Activated naive CD4-positive, alpha-beta T cell treated with anti-CD3 and anti-CD28 coated beads, Interleukin-2, amount 50 U/mL, for 72 hours (primary cell): ENCODE results near the gene METTL8. TPM values are rescaled to one million over a fixed set of nuclear protein-coding genes. Genes with fewer than 3 reads are reported as not detected.
"Not testable (repeated sequence)": the region's sequence is repeated elsewhere in the genome, so short reads cannot be mapped to it uniquely, and the experiment has no call there.

ENCODE experiments used
- ATAC-seq, 2 donors: fragments of 150-1000 bp; cut with Tn5 transposase; 2 replicates each; pipeline ENCODE4 v1.10.0; 2021; ENCODE audit warnings: mild to moderate bottlenecking in 2 of 2, moderate library complexity in 2 of 2
- DNase-seq, 2 donors: peaks; one replicate each; pipeline ENCODE4 v3.0.0; 2021 to 2022; ENCODE audit warnings: low spot score in 2 of 2
- H3K27ac Mint-ChIP-seq, 2 donors: one replicate each; pipeline ENCODE4 v1.8.0; 2022; ENCODE audit warnings: mild to moderate bottlenecking in 2 of 2, mixed read lengths in 2 of 2
- H3K36me3 Mint-ChIP-seq, 2 donors: one replicate each; pipeline ENCODE4 v1.8.0; 2022; ENCODE audit warnings: mixed read lengths in 2 of 2
- H3K9me3 Mint-ChIP-seq, 2 donors: one replicate each; pipeline ENCODE4 v1.8.0; 2022; ENCODE audit warnings: mixed read lengths in 2 of 2
- total RNA-seq, 2 donors: library from RNA; stranded (reverse); gene quantifications; one replicate each; pipeline ENCODE4 v1.2.3, GENCODE V29; 2022

The METTL8 gene
- total RNA-seq, 2 donors from 2014 or later, result 20.0 to 43.1 TPM

DNA sequence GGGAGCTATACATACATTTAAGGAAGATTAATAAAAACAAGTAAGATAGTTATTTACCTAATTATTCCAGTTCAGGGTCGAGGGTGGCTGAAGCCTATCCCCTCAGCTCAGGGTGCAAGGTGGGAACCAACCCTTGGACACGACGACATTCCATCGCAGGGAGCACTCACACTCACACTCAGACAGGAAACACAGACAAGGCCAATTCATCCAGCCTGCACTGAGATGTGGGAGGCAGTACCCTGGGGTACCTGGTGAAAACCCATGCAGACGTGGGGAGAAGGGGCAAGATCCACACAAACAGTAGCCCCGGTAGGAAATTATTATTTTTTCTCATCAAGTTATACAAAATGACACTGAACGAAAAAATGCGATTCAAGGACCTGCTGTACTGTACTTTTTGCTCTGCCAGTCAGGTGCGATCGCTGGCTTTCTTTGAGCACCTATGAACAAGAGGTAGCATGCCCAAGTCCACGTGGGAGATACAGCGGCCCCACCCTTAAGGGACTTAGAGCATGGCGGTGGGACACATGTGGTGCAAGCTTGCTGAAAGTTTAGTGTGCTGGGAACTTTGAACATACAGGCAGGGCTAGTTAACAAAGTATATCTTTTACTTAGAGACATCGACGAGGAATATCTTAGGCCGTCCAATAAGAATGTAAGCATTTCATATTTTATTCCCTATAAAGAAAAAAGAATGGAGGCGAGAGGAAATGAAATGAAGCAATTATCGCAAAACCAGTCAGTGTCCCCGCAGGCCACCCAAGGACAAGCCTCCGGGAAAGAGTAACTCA, 624 bp downstream of the METTL8 start:
- Mint-ChIP-seq H3K36me3 (peaks cover 20 to 75% of the 10 kb centered on the region in 2 donors), H3K9me3 (peaks cover 0 to 4% of the 10 kb centered on the region in 2 donors), H3K27ac (peak overlapping the region; percentile 92 to 97)
- ATAC-seq (peak in 1 of 2 donors; percentile 12), DNase-seq (peak in 1 of 2 donors; percentile 36)

DNA sequence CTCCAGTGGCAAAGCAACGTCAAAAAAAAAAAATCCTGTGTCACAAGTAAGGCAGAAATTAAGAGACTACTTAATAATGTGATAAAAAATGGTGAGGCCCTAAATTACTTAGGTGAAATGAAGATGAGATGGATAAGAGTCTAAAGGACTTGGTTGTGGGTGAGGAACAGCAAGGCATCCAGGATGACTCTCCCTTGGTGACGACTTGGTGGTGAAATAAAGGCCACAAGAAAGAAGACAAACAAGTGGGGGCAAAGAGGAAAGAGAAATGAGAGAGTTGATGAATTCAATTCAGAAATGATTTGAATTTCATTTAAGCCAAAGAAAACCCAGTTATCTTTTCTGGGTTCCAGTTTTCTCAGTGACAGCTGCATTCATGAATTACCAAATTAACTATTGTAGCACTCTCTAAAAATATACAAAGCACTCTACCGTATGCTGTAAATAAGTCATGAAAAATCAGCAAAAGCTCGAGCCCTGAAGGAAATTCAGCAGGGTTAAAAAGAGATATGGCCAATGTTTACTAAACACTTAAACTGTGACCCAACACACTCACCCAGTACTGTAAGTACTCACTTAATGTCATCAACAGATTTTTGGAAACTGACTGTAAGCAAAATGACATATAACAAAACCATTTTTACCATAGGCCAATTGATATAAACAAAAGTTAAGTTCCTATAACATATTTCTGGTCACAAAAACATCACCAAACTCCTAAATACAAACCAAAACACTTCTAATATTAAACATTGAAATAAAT, 1.4 kb downstream of the METTL8 start:
- Mint-ChIP-seq H3K36me3 (peaks cover 20 to 69% of the 10 kb centered on the region in 2 donors), H3K9me3 (peaks cover 0 to 4% of the 10 kb centered on the region in 2 donors), H3K27ac (peak overlapping the region; percentile 92 to 97)
- no peak for ATAC-seq
- DNase-seq, result no peak

DNA sequence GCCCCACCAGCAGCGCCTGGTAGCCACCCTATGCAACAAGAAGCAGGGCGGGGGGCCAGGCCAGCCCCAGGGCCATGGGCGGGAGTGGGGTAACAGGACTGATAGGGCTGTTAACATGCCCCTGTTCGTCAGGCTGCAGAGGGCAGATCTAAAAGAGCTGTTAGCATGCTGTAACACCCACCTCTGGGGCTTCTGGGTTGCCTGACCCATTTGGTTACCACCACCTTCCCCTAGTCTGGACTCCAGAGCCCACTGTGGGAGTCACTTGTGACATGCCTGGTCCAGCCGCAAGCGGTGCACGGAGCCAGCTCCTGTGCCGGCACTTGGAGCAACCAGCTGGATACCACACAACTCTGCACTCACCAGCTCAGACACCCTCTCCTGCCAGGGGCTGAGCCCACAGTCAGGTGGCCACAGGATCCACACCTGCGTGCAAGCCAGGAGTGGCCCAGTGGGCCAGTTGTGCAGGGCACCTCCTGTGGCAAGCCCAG, 2.1 kb downstream of the METTL8 start:
- DNase-seq (no peak), ATAC-seq (no peak)
- H3K27ac Mint-ChIP-seq, result peak overlapping the region in 1 of 2 donors; percentile 17
- peaks cover 20 to 70% of the 10 kb centered on the region in 2 donors for H3K36me3 Mint-ChIP-seq
- peaks cover 0 to 4% of the 10 kb centered on the region in 2 donors for H3K9me3 Mint-ChIP-seq

DNA sequence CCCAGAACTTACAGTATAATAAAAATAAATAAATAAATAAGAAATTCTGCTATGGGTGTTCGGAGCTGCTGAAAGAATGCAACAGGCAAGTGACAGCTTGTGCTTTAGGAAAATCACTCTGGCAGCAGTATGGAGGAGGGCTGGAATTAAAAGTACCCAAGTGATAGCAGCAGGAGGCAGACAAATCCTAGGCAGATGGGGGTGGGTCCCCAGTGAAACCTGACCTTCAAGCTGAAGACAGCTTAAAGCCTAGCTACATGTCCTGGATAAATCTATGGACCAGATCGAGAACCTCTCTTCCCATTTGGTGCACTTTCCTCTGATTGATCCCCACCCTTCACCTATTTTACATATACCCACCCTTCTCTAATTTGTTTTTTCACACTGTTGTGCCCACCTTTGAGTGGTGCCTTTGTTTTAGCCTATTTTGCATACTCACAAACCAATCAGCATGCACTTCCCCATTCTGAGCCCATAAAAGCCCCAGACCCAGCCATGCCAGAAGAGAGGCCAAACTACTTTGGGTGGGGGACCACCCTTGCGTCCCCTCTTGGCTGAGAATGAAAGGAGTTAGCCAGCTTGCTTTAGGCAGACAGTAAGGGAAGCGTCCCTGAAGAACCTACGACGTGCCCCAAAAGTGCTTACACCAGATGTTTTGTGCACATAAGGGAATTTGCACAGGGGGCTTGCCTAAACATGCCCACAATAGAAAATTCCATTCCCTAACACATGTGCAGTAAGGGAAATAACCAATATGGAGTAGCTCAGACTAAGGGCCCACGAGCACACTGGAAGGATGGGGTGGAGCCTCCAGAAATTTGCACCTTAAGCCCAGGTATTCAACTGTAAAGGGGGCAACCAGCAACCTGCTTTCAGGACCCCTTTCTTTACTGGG, 3.0 kb downstream of the METTL8 start:
- H3K9me3 Mint-ChIP-seq, result peaks cover 0 to 4% of the 10 kb centered on the region in 2 donors
- no peak for DNase-seq
- H3K36me3 Mint-ChIP-seq, result peaks cover 20 to 60% of the 10 kb centered on the region in 2 donors
- no peak overlapping the region for H3K27ac Mint-ChIP-seq
- ATAC-seq, result no peak

DNA sequence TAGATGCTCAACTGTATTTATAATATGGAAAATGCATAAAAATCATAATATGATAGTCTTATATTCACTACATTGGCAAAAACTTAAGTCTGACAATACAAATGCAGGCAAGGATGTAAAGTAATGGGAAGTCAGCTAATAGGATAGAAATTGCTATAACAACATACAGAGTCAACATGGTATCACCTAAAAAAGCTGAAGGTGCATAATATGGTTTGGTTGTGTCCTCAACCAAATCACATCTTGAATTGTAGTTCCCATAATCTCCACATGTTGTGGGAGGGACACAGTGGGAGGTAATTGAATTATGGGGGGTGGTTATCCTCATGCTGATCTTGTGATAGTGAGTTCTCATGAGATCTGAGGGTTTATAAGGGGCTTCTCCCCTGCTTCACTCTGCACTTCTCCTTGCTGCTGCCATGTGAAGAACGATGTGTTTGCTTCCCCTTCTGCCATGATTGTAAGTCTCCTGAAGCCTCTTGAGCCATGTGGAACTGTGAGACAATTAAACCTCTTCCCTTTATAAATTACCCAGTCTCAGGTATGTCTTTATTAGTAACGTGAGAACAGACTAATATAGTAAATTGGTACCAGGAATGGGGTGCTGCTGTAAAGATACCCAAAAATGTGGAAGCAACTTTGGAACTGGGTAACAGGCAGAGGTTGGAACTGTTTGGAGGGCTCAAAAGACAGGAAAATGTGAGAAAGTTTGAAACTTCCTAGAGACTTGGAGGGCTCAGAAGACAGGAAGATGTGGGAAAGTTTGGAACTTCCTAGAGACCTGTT, 10.9 kb downstream of the METTL8 start:
- ATAC-seq, DNase-seq, H3K27ac Mint-ChIP-seq: not testable (repeated sequence)
- peaks cover 12 to 17% of the 10 kb centered on the region in 2 donors for H3K9me3 Mint-ChIP-seq
- H3K36me3 Mint-ChIP-seq, result peaks cover 28 to 67% of the 10 kb centered on the region in 2 donors

DNA sequence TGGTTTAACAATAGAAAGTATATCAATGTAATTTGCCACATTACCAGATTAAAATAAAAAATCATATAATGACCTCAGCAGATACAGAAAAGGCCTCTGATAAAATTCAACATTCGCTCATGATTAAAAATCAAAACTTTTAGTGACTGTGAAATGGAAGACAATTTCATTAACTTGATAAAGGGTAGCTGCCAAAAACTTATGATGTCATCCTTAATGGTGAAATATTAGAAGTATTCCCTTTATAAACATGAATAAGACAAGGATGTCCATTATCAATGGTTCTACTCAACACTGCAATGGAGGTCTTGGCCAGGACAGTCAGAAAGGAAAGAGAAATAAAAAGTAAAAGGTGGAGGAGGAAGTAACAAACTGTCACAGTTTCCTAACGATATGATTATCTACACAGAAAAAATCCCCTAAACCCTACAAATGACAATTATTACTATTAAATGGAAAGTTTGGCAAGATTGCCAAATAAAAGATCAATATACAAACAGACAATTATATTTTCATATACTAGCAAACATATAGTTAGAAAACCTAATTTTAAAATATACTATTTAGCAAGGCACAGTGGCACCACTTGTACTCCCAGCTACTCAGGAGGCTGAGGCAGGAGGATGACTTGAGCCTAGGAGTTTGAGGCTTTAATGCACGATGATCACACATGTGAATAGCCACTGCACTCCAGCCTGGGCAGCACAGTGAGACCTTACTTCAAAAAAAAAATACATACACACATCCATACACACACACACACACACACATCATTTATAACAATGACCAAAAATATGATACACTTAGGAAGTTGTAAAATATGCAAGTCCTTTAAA, 12.8 kb downstream of the METTL8 start:
- Mint-ChIP-seq H3K9me3 (peaks cover 12 to 17% of the 10 kb centered on the region in 2 donors), H3K36me3 (peaks cover 28 to 59% of the 10 kb centered on the region in 2 donors), H3K27ac (peak overlapping the region; percentile 37 to 42)
- ATAC-seq (peak in 1 of 2 donors; percentile 38), DNase-seq (no peak)

DNA sequence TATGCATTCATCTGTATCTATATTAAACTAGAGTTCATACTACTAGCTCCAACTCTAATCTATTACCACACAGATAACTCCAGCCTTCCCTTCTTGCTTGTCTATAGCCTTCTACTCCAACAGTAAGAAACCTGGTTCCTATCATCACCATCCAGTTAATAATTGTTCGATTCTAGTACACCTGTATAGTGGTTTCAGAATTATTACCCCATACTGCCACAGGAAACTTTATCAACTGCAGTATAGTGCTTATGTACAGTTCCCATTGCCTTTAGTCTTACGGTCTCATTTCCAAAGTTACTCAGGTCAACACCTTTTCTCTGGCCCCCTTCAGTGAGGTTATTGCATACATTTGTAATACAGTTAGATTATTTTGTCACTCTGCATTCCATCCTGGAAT, 14.5 kb downstream of the METTL8 start:
- no peak overlapping the region for H3K27ac Mint-ChIP-seq
- DNase-seq (no peak), ATAC-seq (no peak)
- peaks cover 5 to 13% of the 10 kb centered on the region in 2 donors for H3K9me3 Mint-ChIP-seq
- H3K36me3 Mint-ChIP-seq, result peaks cover 14 to 52% of the 10 kb centered on the region in 2 donors

DNA sequence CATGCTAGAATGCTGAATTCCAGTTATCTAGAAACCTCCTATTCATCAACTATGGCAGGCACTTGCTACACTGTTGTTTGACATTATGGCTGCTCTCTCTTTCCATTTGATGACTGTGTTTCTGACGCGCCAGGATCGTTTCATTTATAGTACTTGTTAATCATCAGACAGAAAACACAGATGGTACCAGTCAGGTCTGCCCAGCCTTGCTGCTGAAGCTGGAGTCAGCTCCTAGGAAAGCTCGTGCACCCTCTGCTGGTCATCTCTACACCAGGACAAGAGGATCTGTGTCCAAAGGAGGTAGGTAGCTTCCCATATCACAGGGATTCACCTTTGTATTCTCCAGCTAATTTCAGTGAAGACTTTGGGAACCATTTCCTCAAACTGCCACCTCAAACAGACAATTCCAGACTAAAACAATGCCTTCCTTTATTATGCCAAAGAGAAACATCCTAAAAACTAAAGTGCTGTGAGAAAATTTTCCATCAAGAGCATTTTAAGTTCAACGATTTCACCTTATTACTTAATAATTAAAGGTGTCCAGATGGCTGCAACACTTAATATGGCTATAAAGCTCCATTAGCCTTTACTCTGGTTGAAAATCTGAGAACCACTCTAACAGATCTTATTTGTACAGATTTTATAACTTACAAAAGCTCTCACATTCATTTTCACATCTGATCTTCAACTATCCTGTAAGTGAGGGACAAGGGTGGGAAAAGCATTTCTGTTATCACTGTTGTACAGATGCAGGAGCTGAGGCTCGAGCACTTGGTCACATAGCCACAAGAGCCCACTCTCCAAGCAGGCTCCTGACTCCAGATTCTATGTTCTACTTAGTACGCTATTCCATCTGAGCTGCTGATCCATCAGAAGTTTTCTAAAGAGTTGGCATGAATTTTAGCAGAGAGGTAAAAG, 17.5 kb downstream of the METTL8 start:
- Mint-ChIP-seq H3K27ac (peak overlapping the region; percentile 33 to 76), H3K36me3 (peaks cover 0 to 33% of the 10 kb centered on the region in 2 donors), H3K9me3 (no peaks in the 10 kb centered on the region)
- DNase-seq (peak; percentile 75 to 76), ATAC-seq (peak; percentile 98 to 99)

DNA sequence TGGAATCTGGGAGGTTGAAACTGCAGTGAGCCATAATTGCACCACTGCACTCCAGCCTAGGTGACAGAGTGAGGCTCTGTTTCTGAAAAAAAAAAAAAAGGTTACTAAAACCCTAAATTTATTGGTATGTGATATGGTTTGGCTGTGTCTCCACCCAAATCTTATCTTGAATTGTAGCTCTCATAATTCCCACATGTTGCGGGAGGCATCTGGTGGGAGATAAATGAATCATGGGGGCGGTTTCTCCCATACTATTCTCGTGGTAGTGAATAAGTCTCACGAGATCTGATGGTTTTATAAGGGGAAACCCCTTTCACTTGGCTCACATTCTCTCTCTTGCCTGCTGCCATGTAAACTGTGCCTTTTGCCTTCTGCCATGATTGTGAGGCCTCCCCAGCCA, 19.1 kb downstream of the METTL8 start:
- Mint-ChIP-seq H3K27ac (peak overlapping the region; percentile 62 to 82), H3K36me3 (peaks cover 0 to 19% of the 10 kb centered on the region in 2 donors)
- DNase-seq, H3K9me3 Mint-ChIP-seq: not testable (repeated sequence)
- ATAC-seq, result peak in 1 of 2 donors; percentile 21

DNA sequence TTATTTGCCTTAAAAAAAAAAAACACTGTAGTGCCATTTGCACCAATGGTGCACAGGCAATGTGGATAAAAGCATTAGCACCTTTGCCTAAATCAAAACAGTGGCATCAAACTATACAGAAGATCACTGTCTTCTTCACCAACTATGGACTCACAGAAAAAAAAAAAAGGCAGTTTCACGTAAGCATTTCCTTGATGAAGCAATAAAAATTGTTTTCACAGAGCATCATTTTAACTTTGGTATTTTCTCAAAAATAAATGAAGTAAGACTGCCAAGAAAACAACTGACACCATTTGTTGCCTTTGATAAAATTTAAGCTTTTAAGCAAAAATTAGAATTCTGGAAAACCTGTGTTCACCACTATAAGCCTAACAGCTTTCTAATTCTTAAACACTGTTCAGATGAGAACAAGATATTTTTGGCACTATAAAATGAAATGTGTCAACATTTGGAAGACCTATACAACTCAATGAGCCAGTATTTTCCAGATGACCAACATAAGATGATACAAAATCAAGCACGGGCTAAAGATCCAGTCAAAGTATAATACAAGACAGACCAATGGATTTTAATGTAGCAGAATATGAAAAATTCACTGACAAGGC, 21.1 kb downstream of the METTL8 start:
- Mint-ChIP-seq H3K27ac (no peak overlapping the region), H3K36me3 (peaks cover 0 to 18% of the 10 kb centered on the region in 2 donors), H3K9me3 (no peaks in the 10 kb centered on the region)
- ATAC-seq, result no peak
- DNase-seq, result no peak

DNA sequence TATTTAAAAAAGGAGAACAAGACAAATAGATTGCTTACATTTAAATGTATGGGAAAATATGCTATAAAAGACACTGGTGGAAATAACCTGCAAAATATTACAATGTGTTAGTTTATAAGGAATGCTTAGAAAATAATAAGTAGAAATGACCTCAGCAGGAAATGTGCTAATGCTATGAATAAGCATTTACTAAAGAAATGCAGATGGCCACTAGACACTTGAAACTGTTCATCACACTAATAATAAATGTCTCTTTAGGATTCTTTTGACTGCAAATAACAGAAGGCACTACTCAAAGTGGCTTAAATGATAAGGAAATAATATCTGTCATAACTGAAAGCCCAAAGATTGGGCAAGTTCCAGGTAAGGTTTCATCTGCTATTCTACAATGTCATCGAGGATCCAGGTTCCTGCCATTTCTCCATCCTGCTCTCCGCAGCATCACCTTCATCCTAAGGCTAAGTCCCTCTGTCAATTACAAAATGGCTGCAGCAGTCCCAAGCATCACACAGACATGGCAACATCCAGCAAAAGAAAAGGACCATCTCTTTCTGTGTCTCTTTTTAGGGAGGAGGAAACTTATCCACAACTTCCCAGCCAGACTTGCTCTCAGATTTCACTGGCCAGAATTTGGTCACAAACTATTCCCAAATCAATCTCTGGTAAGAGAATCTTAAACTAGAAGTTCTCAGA, 21.9 kb downstream of the METTL8 start:
- ATAC-seq (no peak), DNase-seq (no peak)
- Mint-ChIP-seq H3K27ac (no peak overlapping the region), H3K9me3 (no peaks in the 10 kb centered on the region), H3K36me3 (peaks cover 0 to 18% of the 10 kb centered on the region in 2 donors)

DNA sequence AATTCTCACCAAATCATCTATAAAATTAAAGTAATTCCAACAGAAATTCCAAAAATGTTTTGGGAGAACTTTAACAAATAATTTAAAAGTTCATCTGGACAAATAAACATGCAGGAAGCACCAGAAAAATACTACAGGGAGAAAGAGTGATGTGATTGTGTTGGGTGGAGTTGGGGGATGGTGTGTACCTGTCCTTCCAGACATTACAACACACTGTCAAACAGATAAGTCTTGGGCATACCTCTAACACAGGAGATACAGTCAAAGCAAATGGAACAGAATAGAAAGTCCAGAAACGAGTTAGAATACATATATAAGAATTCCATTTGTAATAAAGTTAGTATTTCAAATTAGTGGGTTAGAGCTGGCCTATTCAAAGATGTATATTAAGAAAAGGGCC, 22.6 kb downstream of the METTL8 start:
- H3K9me3 Mint-ChIP-seq, result no peaks in the 10 kb centered on the region
- ATAC-seq, result no peak
- no peak overlapping the region for H3K27ac Mint-ChIP-seq
- DNase-seq, result no peak
- peaks cover 0 to 18% of the 10 kb centered on the region in 2 donors for H3K36me3 Mint-ChIP-seq

DNA sequence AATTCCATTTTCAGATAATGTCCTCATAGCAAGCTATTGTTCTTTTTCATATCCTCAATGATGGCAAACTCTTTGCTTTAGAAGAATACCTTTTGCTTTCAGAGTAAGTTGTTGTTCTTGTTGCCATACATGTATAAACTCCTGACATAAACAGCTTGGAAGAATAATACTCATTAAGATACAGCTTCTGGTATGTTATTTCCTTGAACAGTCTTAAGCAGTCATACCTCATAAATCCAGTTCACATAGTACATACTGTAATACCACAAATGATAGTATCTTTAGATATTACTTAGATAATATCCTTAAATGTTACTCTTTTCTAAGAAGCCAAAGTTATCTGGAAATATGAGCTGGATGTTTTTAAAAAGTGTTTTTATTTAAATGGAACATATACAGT, 23.2 kb downstream of the METTL8 start:
- peaks cover 0 to 22% of the 10 kb centered on the region in 2 donors for H3K36me3 Mint-ChIP-seq
- no peaks in the 10 kb centered on the region for H3K9me3 Mint-ChIP-seq
- no peak for DNase-seq
- H3K27ac Mint-ChIP-seq, result no peak overlapping the region
- ATAC-seq, result no peak
